HG02981 (cell line): ENCODE measurements around the gene HSPA9.
"Not testable (repeated sequence)": the region's sequence is repeated elsewhere in the genome, so short reads cannot be mapped to it uniquely, and the experiment has no call there.

Source experiments
- ATAC-seq: cut with Tn5 transposase; IDR thresholded peaks from one replicate; pipeline ENCODE4 v1.9.1; 2021; ENCODE audit warnings: mild to moderate bottlenecking, moderate library complexity; ENCODE audit not compliant: unreplicated experiment

Gene HSPA9

DNA sequence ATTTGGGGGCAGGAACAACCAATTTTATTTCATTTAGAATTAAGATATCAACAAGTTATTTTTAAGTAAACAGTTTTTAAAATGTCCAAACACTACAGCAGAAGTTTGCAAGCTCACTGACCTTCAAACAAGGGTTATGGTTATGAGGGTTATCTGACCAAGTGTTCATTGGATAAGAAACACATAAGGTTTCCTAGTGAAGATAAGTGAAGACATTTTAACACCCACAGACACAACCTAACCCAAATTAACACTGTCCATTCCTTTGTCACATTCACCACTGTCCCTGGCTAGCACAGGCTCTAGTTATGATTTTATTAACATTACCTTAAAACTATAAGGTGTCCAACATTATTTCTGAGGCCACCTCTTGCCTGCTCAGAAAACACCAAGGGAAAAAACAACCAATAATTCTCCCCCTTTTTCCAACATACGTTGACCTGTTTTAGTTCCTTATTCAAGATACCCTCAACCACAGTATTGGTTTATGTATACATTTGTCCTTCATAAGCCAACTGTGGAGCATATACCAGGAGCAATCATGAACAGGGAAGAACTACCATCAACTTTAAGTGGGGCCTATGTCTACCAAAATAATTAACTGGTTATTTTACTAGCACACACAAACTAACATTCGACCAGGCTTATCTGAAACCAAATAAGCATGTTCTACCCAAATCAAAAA lies 36.1 kb downstream of the HSPA9 start:
- ATAC-seq, result no peak

DNA sequence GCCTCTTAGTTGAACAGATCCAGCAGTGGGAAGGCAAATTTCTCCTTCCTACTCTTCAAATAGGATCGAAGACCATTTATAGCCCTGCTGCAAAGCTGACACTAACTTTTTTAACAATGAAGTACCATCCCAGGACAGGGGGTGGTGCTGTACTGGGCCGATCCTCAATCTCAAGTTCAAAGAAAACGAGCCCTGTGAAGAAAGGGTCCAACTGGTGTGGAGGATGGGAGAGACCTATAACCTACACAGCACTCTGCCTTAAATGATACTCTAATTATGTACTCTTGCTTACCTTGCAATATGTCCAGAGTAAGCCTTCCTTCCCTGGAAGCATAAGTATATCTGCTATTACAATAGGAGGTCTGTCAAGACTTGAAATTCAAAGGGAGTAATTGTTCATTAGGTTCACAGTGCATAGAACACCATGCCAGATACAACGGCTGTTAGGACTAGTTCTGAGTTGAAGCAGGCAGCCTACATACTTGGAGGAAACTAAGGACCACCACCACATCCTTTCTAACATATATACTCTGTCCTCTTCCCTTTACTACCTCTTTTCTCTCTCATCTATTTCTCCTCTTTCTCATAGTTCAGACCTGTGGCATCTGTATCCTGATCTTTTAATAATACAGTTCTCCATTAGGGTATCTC lies 38.4 kb downstream of the HSPA9 start:
- ATAC-seq, result no peak

- ATAC-seq, result no peak
Measured at GRCh38 chr5:138536215-138536614, 39.0 kb downstream of the HSPA9 start.

- no peak for ATAC-seq
Measured at GRCh38 chr5:138533973-138534941, 40.9 kb downstream of the HSPA9 start.

DNA sequence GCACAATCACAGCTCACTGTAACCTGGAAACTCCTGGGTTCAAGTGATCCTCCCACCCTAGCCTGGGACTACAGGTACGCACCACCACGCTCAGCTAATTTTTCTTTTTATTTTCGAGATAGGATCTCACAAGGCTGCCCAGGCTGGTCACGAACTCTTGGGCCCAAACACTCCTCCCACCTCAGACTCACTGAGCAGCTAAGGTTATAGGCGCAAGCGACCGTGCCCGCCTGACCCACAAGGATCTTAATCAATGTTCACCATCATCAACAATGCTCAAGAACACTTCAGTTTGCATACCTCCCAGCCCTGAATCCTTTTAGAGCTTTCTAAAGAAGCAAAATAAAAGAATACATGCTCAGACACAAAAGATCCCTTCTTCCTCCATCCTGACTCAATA lies 45.4 kb downstream of the HSPA9 start:
- ATAC-seq, result no peak

GRCh38 chr5:138528744-138529469 lies 46.3 kb downstream of the HSPA9 start:
- ATAC-seq, result no peak

DNA sequence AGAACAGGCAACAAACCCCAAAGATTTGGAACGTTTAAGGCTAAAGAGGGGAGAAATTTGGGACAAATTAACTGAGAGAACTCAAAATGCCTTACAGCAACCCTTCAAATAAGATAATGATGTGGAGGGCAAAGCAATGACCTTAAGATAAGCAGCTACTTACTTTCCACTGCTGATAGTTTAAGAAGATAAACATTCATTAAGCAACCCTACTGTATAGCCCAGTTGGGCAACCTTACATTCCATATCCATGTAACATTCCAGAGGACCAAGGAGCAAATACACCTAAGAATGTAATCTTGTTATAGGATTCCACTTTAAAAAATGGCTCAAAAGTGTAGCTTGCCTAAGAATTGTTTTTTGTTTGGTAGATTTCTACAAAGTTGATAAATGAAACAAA lies 47.0 kb downstream of the HSPA9 start:
- no peak for ATAC-seq

DNA sequence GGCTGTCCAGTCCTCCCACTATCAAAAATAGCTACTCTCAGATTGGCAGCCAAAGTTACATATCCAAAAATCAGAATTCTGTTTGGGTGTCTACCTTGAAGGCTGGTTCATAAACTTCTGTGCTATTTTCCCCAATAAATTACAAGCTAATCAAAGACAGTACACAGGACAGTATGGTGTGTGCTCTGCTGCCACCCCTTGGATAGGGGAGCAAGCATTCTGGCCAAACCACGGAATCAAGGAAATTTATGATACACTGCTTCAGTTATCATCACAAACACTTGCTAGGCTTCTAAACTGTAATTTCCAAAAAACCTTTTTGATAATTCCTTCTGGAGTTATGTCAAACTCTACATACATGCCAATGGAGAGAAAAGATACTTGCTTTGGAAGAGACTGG lies 48.0 kb downstream of the HSPA9 start:
- ATAC-seq, result no peak

- ATAC-seq, result no peak
Measured at GRCh38 chr5:138523406-138523805, 51.8 kb downstream of the HSPA9 start.

DNA sequence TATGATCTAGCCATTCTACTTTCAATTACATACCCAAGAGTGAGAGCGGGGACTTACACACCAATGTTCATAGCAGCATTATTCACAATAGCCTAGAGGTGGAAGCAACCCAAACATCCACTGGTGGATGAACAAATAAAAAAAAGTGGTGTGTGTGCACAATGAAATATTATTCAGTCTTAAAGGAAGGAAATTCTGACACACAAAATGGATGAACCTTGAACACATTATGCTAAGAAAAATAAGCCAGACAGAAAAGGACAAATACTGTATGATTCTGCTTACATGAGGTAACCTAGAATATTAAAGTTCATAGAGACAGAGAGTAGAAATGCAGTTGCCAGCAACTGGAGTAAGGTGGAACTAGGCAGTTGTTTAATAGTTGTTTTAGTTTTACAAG lies 54.2 kb downstream of the HSPA9 start:
- ATAC-seq, result no peak

DNA sequence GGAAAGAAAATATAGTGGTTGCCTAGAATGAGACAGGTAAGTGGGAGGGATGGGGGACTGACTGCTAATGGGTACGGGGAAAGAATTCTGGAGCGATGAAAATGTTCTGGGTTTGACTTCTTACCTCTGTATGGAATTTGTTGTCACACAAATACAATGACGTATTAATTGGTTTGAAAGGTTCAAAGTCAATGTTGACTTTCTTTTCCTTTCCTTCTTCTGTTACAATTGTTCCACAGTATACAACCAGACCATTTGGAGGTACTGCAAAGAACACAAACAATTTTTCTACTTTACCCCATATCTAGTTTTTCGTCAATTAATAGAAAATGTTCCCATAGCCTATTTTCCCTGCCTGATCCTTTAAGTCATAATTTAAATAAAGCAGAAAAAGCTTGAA lies 57.8 kb downstream of the HSPA9 start:
- ATAC-seq, result no peak

GRCh38 chr5:138515556-138516245 lies 59.5 kb downstream of the HSPA9 start:
- no peak for ATAC-seq

- no peak for ATAC-seq
Measured at GRCh38 chr5:138514021-138514420, 61.2 kb downstream of the HSPA9 start.

- ATAC-seq, result no peak
Measured at GRCh38 chr5:138508958-138509357, 66.2 kb downstream of the HSPA9 start.

- not testable (repeated sequence) for ATAC-seq
Measured at GRCh38 chr5:138507485-138507884, 67.7 kb downstream of the HSPA9 start.

DNA sequence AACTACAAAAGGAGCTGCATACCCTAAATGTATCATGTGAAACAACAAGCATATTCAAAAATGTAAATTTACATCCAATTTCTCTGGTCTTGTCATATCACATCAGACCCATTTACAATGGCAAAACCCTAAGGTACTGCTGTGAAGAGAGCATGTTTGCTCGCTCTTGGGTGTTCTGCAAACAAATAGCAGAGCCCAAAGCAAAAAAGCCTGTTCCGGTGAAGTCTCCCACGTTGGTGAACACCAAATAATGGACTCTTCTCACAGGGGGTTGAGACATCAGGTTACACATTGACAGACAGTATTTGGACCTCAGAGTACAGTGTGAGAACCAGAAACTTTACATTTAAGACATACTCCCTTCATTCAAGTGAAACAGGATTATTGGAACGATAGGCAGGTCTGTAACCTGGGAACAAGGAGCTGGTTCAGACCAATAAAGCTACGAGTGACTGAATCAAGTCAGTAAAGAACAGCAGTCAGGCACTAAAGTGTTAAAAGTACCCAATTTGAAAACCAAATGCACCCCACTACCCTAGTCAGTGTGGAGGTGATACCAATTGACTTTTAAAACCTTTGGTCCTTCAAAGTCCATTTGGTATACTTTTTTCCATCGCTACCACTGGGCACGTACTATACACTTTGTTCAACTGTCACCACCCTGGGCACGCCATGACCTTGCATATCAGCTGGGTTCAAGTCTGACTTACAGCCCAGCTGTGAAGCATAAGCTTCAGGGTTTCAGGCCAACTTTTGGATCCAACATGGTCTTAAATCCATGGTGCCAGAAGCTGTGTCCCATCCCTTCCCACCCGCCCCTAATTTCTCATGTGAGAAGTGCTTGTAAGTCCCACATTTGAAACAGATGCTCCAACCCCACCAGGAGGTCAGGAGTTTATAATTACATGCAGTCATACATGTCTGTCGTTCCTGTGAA lies 68.6 kb downstream of the HSPA9 start:
- ATAC-seq, result no peak

DNA sequence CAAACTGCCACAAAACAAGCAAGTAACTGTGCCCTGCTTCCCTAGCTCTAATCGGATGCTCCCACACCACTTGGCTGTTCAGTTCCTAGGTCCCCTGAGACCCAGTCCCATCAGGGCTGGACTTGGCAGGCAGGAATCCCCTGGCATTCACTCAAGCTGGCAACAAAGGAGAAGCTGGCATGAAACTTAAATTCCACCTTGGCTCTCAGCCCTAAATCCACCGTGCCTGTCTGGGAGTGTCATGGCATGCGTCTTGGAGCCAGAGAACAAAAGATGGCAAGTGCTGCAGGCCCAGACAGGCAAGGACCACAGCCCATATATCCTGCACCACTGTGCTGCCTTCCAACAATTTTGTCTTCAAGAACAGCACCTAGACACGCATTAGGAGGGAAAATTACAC lies 70.4 kb downstream of the HSPA9 start:
- ATAC-seq, result no peak
